Neural cell (in vitro differentiated cells): Measurements from ENCODE around the gene TSPEAR. TPM values are rescaled to one million over a fixed set of nuclear protein-coding genes. Genes with fewer than 3 reads are reported as not detected.

ENCODE experiments used
- H2AFZ ChIP-seq: fragments of 200-600, 300-800 bp; sonication (generic), shearing (Covaris generic); 2 replicates; pipeline ENCODE4 v1.6.0; 2014; ENCODE audit warnings: low read depth, mild to moderate bottlenecking, antibody characterized with exemption, low read length, moderate library complexity
- H3F3A ChIP-seq: fragments of 200-600 bp; shearing (Covaris generic); 2 replicates; pipeline ENCODE4 v1.6.1; 2016; ENCODE audit warnings: mild to moderate bottlenecking, moderate library complexity, mixed read lengths, antibody characterized with exemption, low read length; ENCODE audit not compliant: insufficient read depth, poor library complexity, severe bottlenecking
- H3K27ac ChIP-seq: fragments of 200-600, 300-800 bp; sonication (generic), shearing (Covaris generic); 2 replicates; pipeline ENCODE4 v1.5.1; 2014; ENCODE audit warnings: mild to moderate bottlenecking, low read length, moderate library complexity
- H3K27me3 ChIP-seq: fragments of 300-800, 200-600 bp; sonication (generic), shearing (Covaris generic); 2 replicates; pipeline ENCODE4 v1.6.0; 2014; ENCODE audit warnings: mild to moderate bottlenecking, low read depth, low read length, moderate library complexity; ENCODE audit not compliant: insufficient read depth
- H3K36me3 ChIP-seq: fragments of 300-800, 200-600 bp; sonication (generic), shearing (Covaris generic); 2 replicates; pipeline ENCODE4 v1.5.1; 2014; ENCODE audit warnings: mild to moderate bottlenecking, antibody characterized with exemption, low read length, moderate library complexity; ENCODE audit not compliant: insufficient read depth
- H3K4me2 ChIP-seq: fragments of 300-800, 200-600 bp; sonication (generic), shearing (Covaris generic); 2 replicates; pipeline ENCODE4 v1.6.0; 2014; ENCODE audit warnings: mild to moderate bottlenecking, low read length
- H3K4me3 ChIP-seq: fragments of 300-800, 200-600 bp; sonication (generic), shearing (Covaris generic); 2 replicates; pipeline ENCODE4 v1.5.1; 2014; ENCODE audit warnings: mild to moderate bottlenecking, low read length, moderate library complexity
- H3K79me2 ChIP-seq: fragments of 200-600 bp; shearing (Covaris generic); replicated peaks from 2 replicates; pipeline ENCODE4 v1.6.0; 2014; ENCODE audit warnings: mild to moderate bottlenecking, low read length, moderate library complexity; ENCODE audit not compliant: insufficient read depth
- H3K9ac ChIP-seq: fragments of 300-800, 200-600 bp; sonication (generic), shearing (Covaris generic); 2 replicates; pipeline ENCODE4 v1.6.1; 2016; ENCODE audit warnings: mild to moderate bottlenecking, low read length, mixed read lengths
- H3K9me2 ChIP-seq: fragments of 200-600 bp; shearing (Covaris generic); 2 replicates; pipeline ENCODE4 v1.6.1; 2016; ENCODE audit warnings: mild to moderate bottlenecking, low read length, mixed read lengths; ENCODE audit not compliant: insufficient read depth
- H3K9me3 ChIP-seq: fragments of 200-600, 300-800 bp; sonication (generic), shearing (Covaris generic); 2 replicates; pipeline ENCODE4 v1.6.1; 2016; ENCODE audit warnings: mild to moderate bottlenecking, mixed run types, low read length, moderate library complexity, mixed read lengths
- H4K20me1 ChIP-seq: fragments of 200-600 bp; shearing (Covaris generic); 2 replicates; pipeline ENCODE4 v1.6.1; 2016; ENCODE audit warnings: mild to moderate bottlenecking, mixed run types; ENCODE audit not compliant: insufficient read depth
- EP300 ChIP-seq: fragments of 450-650 bp; conservative IDR thresholded peaks from 2 replicates; pipeline ENCODE4 v1.6.1; 2014; ENCODE audit warnings: antibody characterized with exemption, mild to moderate bottlenecking, moderate library complexity; ENCODE audit not compliant: poor library complexity, severe bottlenecking
- EZH2 ChIP-seq: fragments of 200-600, 300-800 bp; shearing (Covaris generic), sonication (generic); IDR thresholded peaks from 2 replicates; pipeline ENCODE4 v1.6.1; 2014; ENCODE audit warnings: antibody characterized with exemption, low read length, borderline replicate concordance, mild to moderate bottlenecking; ENCODE audit not compliant: insufficient read depth, poor library complexity, severe bottlenecking
- MXI1 ChIP-seq: fragments of 450-650 bp; conservative IDR thresholded peaks from 2 replicates; pipeline ENCODE4 v1.6.1; 2014; ENCODE audit warnings: antibody characterized with exemption, mild to moderate bottlenecking; ENCODE audit not compliant: poor library complexity, severe bottlenecking
- POLR2AphosphoS5 ChIP-seq: IDR thresholded peaks from 2 replicates; pipeline ENCODE4 v1.6.1; 2012
- RAD21 ChIP-seq: fragments of 450-650 bp; conservative IDR thresholded peaks from 2 replicates; pipeline ENCODE4 v1.6.1; 2014; ENCODE audit warnings: antibody characterized with exemption, mild to moderate bottlenecking, moderate library complexity
- REST ChIP-seq: IDR thresholded peaks from 2 replicates; pipeline ENCODE4 v1.6.1; 2012; ENCODE audit warnings: borderline replicate concordance
- SMC3 ChIP-seq: fragments of 450-650 bp; conservative IDR thresholded peaks from 2 replicates; pipeline ENCODE4 v1.6.1; 2014; ENCODE audit warnings: antibody characterized with exemption, mild to moderate bottlenecking, moderate library complexity; ENCODE audit not compliant: poor library complexity
- TAF1 ChIP-seq: IDR thresholded peaks from 2 replicates; pipeline ENCODE4 v1.6.1; 2012; ENCODE audit warnings: low read depth
- polyA plus RNA-seq: library from polyadenylated mRNA; depleted of rRNA; stranded (reverse); fragments of >200 nt; gene quantifications from 2 replicates; pipeline ENCODE4 v1.2.3, GENCODE V29; 2014
- TF ChIP-seq, protein P1 (sequence below): fragments of 450-650 bp; IDR thresholded peaks from 2 replicates; pipeline ENCODE4 v1.5.1; 2014; ENCODE audit warnings: antibody characterized with exemption, mild to moderate bottlenecking, moderate library complexity; ENCODE audit not compliant: poor library complexity, severe bottlenecking

The TSPEAR gene
- polyA plus RNA-seq, 1 donor from 2014 or later: 0.19 TPM

DNA sequence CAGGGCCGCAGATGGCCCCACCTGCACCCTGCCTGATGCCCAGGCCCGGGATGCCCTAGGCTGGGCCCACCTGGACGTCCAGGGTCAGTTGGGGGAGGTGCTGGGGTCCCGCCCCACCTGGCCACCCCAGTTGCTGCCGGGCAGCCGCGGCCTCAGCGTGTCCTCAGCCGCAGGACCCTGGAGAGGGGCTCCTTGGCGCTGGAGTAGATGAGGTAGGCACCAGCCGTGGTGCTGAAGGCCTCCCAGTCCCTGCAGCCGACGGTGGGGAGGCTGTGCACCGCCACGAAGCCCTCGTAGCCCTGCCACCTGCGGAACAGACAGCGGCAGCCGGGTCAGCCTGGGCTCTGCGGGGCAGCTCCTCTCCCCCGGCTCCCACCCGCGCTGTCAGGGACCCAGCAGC, 211.7 kb downstream of the TSPEAR start:
- H3K4me3 ChIP-seq: no peak overlapping the region
- TF ChIP-seq EZH2 (no peak), RAD21 (no peak), TAF1 (no peak), MXI1 (no peak), SMC3 (no peak), REST (no peak), EP300 (no peak), POLR2AphosphoS5 (no peak)
- TF ChIP-seq, protein P1, sequence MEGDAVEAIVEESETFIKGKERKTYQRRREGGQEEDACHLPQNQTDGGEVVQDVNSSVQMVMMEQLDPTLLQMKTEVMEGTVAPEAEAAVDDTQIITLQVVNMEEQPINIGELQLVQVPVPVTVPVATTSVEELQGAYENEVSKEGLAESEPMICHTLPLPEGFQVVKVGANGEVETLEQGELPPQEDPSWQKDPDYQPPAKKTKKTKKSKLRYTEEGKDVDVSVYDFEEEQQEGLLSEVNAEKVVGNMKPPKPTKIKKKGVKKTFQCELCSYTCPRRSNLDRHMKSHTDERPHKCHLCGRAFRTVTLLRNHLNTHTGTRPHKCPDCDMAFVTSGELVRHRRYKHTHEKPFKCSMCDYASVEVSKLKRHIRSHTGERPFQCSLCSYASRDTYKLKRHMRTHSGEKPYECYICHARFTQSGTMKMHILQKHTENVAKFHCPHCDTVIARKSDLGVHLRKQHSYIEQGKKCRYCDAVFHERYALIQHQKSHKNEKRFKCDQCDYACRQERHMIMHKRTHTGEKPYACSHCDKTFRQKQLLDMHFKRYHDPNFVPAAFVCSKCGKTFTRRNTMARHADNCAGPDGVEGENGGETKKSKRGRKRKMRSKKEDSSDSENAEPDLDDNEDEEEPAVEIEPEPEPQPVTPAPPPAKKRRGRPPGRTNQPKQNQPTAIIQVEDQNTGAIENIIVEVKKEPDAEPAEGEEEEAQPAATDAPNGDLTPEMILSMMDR: no peak
- no peaks in the 10 kb centered on the region for H3K27me3 ChIP-seq
- no peaks in the 10 kb centered on the region for H3K36me3 ChIP-seq
- no peaks in the 10 kb centered on the region for H4K20me1 ChIP-seq
- no peak overlapping the region for H3K9ac ChIP-seq
- H3K27ac ChIP-seq: no peak overlapping the region
- H2AFZ ChIP-seq: no peak overlapping the region
- no peaks in the 10 kb centered on the region for H3K79me2 ChIP-seq
- no peaks in the 10 kb centered on the region for H3K9me2 ChIP-seq
- H3K9me3 ChIP-seq: no peaks in the 10 kb centered on the region
- no peak overlapping the region for H3K4me2 ChIP-seq
- no peaks in the 10 kb centered on the region for H3F3A ChIP-seq

- H3K27me3 ChIP-seq: no peaks in the 10 kb centered on the region
Measured at GRCh38 chr21:44499211-44499560, 212.2 kb downstream of the TSPEAR start.

More at GRCh38 chr21:44499211-44499560, 212.2 kb downstream of the TSPEAR start:
- Histone ChIP-seq H3K36me3 (no peaks in the 10 kb centered on the region), H4K20me1 (no peaks in the 10 kb centered on the region), H3K9ac (no peak overlapping the region), H3K4me2 (no peak overlapping the region), H3K4me3 (no peak overlapping the region), H2AFZ (no peak overlapping the region), H3K79me2 (no peaks in the 10 kb centered on the region), H3K9me3 (no peaks in the 10 kb centered on the region), H3K27ac (no peak overlapping the region), H3K9me2 (no peaks in the 10 kb centered on the region), H3F3A (no peaks in the 10 kb centered on the region)
- TF ChIP-seq RAD21 (no peak), MXI1 (no peak), EP300 (no peak), SMC3 (no peak), REST (no peak), EZH2 (no peak), TAF1 (no peak)
- TF ChIP-seq, protein P1: no peak
